Natural killer cell (primary cell): ENCODE measurements around the gene ITPR1. TPM values are rescaled to one million over a fixed set of nuclear protein-coding genes. Genes with fewer than 3 reads are reported as not detected.

ENCODE experiments used
- ATAC-seq, 3 donors: fragments of 150-1000 bp in 2 of 3; fragments of 200-7000 bp in 1 of 3; cut with Tn5 transposase; 1 replicate in 1 of 3; 2 replicates in 2 of 3; pipeline ENCODE4 v1.10.0; 2021; ENCODE audit warnings: mild to moderate bottlenecking in 2 of 3, moderate library complexity in 2 of 3
- DNase-seq, 2 donors: peaks; one replicate each; pipeline versions ENCODE4 v3.0.0 to v3.0.0-alpha.2; 2013 to 2021; ENCODE audit warnings: mixed read lengths in 1 of 2
- H3K27ac ChIP-seq: one replicate; pipeline ENCODE4 v1.5.1; 2013; ENCODE audit warnings: mild to moderate bottlenecking, low read length
- H3K27me3 ChIP-seq: one replicate; pipeline ENCODE4 v1.6.1; 2013; ENCODE audit warnings: low read length; ENCODE audit not compliant: control insufficient read depth, insufficient read depth
- H3K36me3 ChIP-seq: one replicate; pipeline ENCODE4 v1.6.1; 2013; ENCODE audit warnings: low read length; ENCODE audit not compliant: control insufficient read depth, insufficient read depth
- H3K4me1 ChIP-seq: one replicate; pipeline ENCODE4 v1.6.1; 2013; ENCODE audit warnings: low read length; ENCODE audit not compliant: control insufficient read depth, insufficient read depth
- H3K4me3 ChIP-seq: one replicate; pipeline ENCODE4 v1.5.1; 2013; ENCODE audit warnings: low read length
- H3K9me3 ChIP-seq: one replicate; pipeline ENCODE4 v1.6.1; 2013; ENCODE audit warnings: low read length; ENCODE audit not compliant: control insufficient read depth, insufficient read depth
- H3K27ac Mint-ChIP-seq, 2 donors: one replicate each; pipeline ENCODE4 v1.8.0; 2022; ENCODE audit warnings: mild to moderate bottlenecking in 2 of 2, mixed read lengths in 2 of 2, moderate library complexity in 1 of 2
- H3K27me3 Mint-ChIP-seq, 2 donors: one replicate each; pipeline ENCODE4 v1.8.0; 2022; ENCODE audit warnings: low read depth in 2 of 2, mixed read lengths in 2 of 2
- H3K36me3 Mint-ChIP-seq: one replicate; pipeline ENCODE4 v1.8.0; 2022; ENCODE audit warnings: mixed read lengths
- H3K4me1 Mint-ChIP-seq, 2 donors: one replicate each; pipeline ENCODE4 v1.8.0; 2022; ENCODE audit warnings: mixed read lengths in 2 of 2
- H3K4me3 Mint-ChIP-seq: one replicate; pipeline ENCODE4 v1.8.0; 2022; ENCODE audit warnings: mild to moderate bottlenecking, moderate library complexity, mixed read lengths
- H3K9me3 Mint-ChIP-seq, 2 donors: one replicate each; pipeline ENCODE4 v1.8.0; 2022; ENCODE audit warnings: mixed read lengths in 2 of 2
- WGBS: methylation state at CpG from one replicate; pipeline ENCODE4 v1.1.7; 2013; ENCODE audit warnings: missing lambda C conversion rate; ENCODE audit not compliant: insufficient coverage; 5-methylcytosine and 5-hydroxymethylcytosine counted together
- intact Hi-C: fragments of 100-400 bp; cut with micrococcal nuclease; formaldehyde crosslinking; loops from one replicate; pipeline ENCODE4 v1.14.2; 2022
- total RNA-seq, 4 donors: library from RNA; stranded (reverse); fragments of 120-200 nt in 1 of 4; gene quantifications; one replicate each; pipeline versions ENCODE4 v1.2.3 to v1.2.4, GENCODE V29; 2013 to 2022
- TF ChIP-seq, protein P1 (sequence below): fragments of 200-600 bp; IDR thresholded peaks from one replicate; pipeline ENCODE4 v1.8.0; 2022; ENCODE audit warnings: antibody characterized with exemption

Gene ITPR1
- total RNA-seq, 3 donors from 2014 or later (not counting 1 experiment from before 2014, with no cell fraction given), result 86.7 to 123 (median 94.8) TPM

DNA sequence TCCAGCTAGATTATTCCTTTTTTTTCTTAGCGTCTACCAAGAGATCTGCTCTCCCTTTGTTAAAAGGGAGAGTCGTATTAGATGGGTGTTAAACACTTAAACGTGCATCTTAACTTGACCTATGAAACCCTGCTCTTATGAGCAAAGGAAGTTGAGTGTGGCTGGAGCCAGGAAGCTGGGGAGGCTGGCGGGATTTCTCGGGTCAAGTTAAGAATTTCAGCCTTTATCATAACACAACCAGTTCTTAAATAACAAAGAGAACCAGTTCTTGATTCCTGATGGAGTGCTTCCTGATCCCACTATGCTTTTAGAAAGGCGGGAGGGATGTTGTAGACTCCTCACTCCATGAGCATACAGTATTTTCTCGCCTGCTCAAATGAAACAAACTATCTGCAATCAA, 215.1 kb downstream of the ITPR1 start:
- Mint-ChIP-seq H3K4me1 (peaks cover 14 to 16% of the 10 kb centered on the region in 2 donors), H3K4me3 (no peak overlapping the region), H3K27me3 (no peaks in the 10 kb centered on the region), H3K27ac (no peak overlapping the region), H3K9me3 (no peaks in the 10 kb centered on the region), H3K36me3 (peaks cover 29% of the 10 kb centered on the region)
- H3K27me3 ChIP-seq, result no peaks in the 10 kb centered on the region
- TF ChIP-seq, protein P1, sequence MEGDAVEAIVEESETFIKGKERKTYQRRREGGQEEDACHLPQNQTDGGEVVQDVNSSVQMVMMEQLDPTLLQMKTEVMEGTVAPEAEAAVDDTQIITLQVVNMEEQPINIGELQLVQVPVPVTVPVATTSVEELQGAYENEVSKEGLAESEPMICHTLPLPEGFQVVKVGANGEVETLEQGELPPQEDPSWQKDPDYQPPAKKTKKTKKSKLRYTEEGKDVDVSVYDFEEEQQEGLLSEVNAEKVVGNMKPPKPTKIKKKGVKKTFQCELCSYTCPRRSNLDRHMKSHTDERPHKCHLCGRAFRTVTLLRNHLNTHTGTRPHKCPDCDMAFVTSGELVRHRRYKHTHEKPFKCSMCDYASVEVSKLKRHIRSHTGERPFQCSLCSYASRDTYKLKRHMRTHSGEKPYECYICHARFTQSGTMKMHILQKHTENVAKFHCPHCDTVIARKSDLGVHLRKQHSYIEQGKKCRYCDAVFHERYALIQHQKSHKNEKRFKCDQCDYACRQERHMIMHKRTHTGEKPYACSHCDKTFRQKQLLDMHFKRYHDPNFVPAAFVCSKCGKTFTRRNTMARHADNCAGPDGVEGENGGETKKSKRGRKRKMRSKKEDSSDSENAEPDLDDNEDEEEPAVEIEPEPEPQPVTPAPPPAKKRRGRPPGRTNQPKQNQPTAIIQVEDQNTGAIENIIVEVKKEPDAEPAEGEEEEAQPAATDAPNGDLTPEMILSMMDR, result no peak
- no peaks in the 10 kb centered on the region for H3K4me1 ChIP-seq
- H3K4me3 ChIP-seq, result no peak overlapping the region
- no peaks in the 10 kb centered on the region for H3K9me3 ChIP-seq
- peaks cover 53% of the 10 kb centered on the region for H3K36me3 ChIP-seq
- intact Hi-C loops, result no loop called here
- no peak overlapping the region for H3K27ac ChIP-seq
- ATAC-seq (no peak), DNase-seq (no peak)
- 57% methylated on average over 3 of the region's 7 CpGs for WGBS

DNA sequence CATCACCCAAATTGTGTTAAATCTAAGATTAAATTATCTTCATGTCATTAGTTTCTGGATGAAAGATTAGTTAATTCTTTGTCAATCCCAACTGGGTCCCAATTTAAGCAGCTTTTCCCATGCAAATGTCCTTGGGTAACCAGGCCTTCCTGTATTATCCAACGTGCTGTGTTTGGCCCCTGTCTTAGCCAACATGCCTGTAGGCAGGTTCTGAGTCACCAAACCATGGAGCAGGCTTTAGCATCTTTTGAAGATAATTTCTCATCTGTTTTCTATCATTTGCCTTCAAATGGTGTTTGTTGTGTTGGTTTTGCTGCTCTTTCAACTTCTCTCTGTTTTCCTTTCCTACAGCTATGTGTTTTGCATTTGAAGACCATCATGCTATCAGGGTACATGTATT, 216.2 kb downstream of the ITPR1 start:
- intact Hi-C loops, result no loop called here
- DNase-seq (no peak), ATAC-seq (no peak)
- H3K4me1 ChIP-seq, result no peaks in the 10 kb centered on the region
- Mint-ChIP-seq H3K36me3 (peaks cover 22% of the 10 kb centered on the region), H3K27ac (no peak overlapping the region), H3K4me1 (peaks cover 12 to 15% of the 10 kb centered on the region in 2 donors), H3K27me3 (no peaks in the 10 kb centered on the region), H3K4me3 (no peak overlapping the region), H3K9me3 (no peaks in the 10 kb centered on the region)
- no peak overlapping the region for H3K27ac ChIP-seq
- TF ChIP-seq, protein P1, result no peak
- H3K27me3 ChIP-seq, result no peaks in the 10 kb centered on the region
- peaks cover 57% of the 10 kb centered on the region for H3K36me3 ChIP-seq
- H3K9me3 ChIP-seq, result no peaks in the 10 kb centered on the region
- 63% methylated on average over 1 of the region's 1 CpG for WGBS
- no peak overlapping the region for H3K4me3 ChIP-seq

DNA sequence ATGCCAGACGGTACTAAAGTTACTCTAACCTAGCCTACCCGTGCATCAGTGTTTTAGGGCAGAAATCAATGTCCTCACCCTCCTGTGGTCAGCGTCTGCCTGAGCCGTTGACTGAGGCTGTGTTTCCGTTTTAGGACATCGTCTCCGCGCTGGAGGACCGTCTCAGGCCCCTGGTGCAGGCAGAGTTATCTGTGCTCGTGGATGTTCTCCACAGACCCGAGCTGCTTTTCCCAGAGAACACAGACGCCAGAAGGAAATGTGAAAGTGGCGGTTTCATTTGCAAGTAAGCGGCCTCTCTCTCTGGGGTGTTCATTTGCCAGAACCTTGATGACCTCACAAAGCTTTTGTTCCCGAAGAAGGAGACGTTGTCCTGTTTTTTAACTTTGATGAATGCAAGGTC, 217.0 kb downstream of the ITPR1 start:
- H3K4me3 ChIP-seq, result no peak overlapping the region
- ATAC-seq, result no peak
- Mint-ChIP-seq H3K27me3 (no peaks in the 10 kb centered on the region), H3K9me3 (no peaks in the 10 kb centered on the region), H3K27ac (no peak overlapping the region), H3K4me3 (no peak overlapping the region), H3K4me1 (peaks cover 3 to 7% of the 10 kb centered on the region in 2 donors), H3K36me3 (peaks cover 22% of the 10 kb centered on the region)
- H3K27ac ChIP-seq, result no peak overlapping the region
- H3K9me3 ChIP-seq, result no peaks in the 10 kb centered on the region
- no peaks in the 10 kb centered on the region for H3K4me1 ChIP-seq
- no peak for DNase-seq
- 96% methylated on average over 16 of the region's 16 CpGs for WGBS
- TF ChIP-seq, protein P1, result no peak
- intact Hi-C loops, result no loop called here
- H3K27me3 ChIP-seq, result no peaks in the 10 kb centered on the region
- H3K36me3 ChIP-seq, result peaks cover 60% of the 10 kb centered on the region

DNA sequence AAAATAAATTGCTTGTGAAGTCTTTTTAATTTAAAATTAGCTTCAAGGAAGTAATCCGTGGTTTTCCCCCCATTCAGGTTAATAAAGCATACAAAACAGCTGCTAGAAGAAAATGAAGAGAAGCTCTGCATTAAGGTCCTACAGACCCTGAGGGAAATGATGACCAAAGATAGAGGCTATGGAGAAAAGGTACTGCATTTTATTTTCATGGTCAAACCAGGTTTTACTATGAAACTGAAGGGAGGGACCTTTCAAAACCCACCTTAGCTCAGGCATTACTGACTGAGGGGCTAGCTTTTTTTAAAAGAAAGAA, 218.5 kb downstream of the ITPR1 start:
- Mint-ChIP-seq H3K27ac (peak overlapping the region in 1 of 2 donors; percentile 10), H3K9me3 (no peaks in the 10 kb centered on the region)
- no peak for DNase-seq

More for the DNA sequence above, 218.5 kb downstream of the ITPR1 start:
- 25% methylated on average over 1 of the region's 1 CpG for WGBS
- Histone ChIP-seq H3K9me3 (no peaks in the 10 kb centered on the region), H3K4me3 (no peak overlapping the region), H3K36me3 (peaks cover 47% of the 10 kb centered on the region), H3K27me3 (no peaks in the 10 kb centered on the region), H3K4me1 (no peaks in the 10 kb centered on the region), H3K27ac (no peak overlapping the region)
- peaks cover 3 to 7% of the 10 kb centered on the region in 2 donors for H3K4me1 Mint-ChIP-seq
- H3K4me3 Mint-ChIP-seq, result no peak overlapping the region
- no peak for ATAC-seq
- TF ChIP-seq, protein P1, result peak; percentile 23
- peaks cover 16% of the 10 kb centered on the region for H3K36me3 Mint-ChIP-seq
- no peaks in the 10 kb centered on the region for H3K27me3 Mint-ChIP-seq
- intact Hi-C loops, result loop anchor here (1.0 kb wide), 3 partner anchors 266 to 346 kb away; no protein-coding TSS in a partner anchor
